ENCODE measurements around the gene RBM20.

The RBM20 gene

DNA sequence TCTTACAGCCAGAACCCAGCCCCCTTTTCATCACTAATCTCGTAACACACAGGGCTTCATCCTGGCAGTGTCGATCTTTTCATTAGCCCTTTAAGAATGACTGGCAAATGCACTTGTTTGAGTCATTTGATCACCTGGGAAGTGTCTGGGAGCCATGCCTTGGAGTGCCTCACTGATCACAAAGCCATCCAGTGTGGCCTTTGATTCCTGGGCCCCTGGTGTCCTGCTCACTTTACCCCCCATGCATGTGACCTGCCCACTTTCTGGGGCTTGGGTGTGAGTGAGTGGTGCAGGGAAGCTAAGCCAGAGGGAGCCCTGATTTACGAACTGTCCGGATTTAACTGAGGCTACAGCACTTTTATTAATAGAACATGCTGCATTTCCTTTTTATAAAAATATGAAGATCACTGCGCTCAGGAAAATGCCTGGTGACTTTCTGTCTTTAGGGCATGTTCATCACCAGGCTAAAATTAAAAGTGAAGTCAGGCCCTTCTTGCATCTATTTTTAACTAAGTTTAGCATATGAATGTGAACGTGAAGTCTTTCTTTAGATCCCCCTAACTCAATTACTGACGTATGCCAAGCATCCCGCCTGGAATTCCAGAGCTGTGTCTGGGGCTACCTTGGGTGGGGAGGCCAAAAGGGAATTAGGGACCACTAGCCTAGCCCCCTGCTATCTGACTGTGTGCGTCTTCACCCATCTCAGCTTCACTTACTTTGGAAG, 23.6 kb downstream of the RBM20 start:
- Histone ChIP-seq H3K27me3 (replicated peaks; ENCODE audit: insufficient read depth, low read length) (no peaks in the 10 kb centered on the region), H3K9me2 (replicated peaks; ENCODE audit: insufficient read depth, low read length) (no peaks in the 10 kb centered on the region), H3K79me2 (ENCODE audit: low read length) (no peaks in the 10 kb centered on the region), H3F3A (ENCODE audit: insufficient read depth, low read length) (no peaks in the 10 kb centered on the region), H3K9me3 (replicated peaks; ENCODE audit: insufficient read depth, low read length) (no peaks in the 10 kb centered on the region), H3K4me1 (ENCODE audit: low read length) (no peaks in the 10 kb centered on the region), H2AFZ (ENCODE audit: low read length) (no peak overlapping the region), H3K4me2 (ENCODE audit: low read depth, low read length) (no peak overlapping the region), H4K20me1 (ENCODE audit: insufficient read depth, low read length) (no peaks in the 10 kb centered on the region), H3K9ac (ENCODE audit: low read length) (no peak overlapping the region), H3K27ac (ENCODE audit: low read length) (no peak overlapping the region), H3K36me3 (replicated peaks; ENCODE audit: insufficient read depth, low read length) (no peaks in the 10 kb centered on the region), H3K4me3 (ENCODE audit: low read length) (no peak overlapping the region)
- DNase-seq, result no peak
- TF ChIP-seq, protein P1, sequence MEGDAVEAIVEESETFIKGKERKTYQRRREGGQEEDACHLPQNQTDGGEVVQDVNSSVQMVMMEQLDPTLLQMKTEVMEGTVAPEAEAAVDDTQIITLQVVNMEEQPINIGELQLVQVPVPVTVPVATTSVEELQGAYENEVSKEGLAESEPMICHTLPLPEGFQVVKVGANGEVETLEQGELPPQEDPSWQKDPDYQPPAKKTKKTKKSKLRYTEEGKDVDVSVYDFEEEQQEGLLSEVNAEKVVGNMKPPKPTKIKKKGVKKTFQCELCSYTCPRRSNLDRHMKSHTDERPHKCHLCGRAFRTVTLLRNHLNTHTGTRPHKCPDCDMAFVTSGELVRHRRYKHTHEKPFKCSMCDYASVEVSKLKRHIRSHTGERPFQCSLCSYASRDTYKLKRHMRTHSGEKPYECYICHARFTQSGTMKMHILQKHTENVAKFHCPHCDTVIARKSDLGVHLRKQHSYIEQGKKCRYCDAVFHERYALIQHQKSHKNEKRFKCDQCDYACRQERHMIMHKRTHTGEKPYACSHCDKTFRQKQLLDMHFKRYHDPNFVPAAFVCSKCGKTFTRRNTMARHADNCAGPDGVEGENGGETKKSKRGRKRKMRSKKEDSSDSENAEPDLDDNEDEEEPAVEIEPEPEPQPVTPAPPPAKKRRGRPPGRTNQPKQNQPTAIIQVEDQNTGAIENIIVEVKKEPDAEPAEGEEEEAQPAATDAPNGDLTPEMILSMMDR (IDR thresholded peaks at IDR 0.05; ENCODE audit: low read length), result no peak
- TF ChIP-seq EZH2 (optimal IDR thresholded peaks at IDR 0.05; ENCODE audit: low read depth, low read length), result no peak
- no peak for TF ChIP-seq EZH2phosphoT487 (IDR thresholded peaks at IDR 0.05; ENCODE audit: low read length)

DNA sequence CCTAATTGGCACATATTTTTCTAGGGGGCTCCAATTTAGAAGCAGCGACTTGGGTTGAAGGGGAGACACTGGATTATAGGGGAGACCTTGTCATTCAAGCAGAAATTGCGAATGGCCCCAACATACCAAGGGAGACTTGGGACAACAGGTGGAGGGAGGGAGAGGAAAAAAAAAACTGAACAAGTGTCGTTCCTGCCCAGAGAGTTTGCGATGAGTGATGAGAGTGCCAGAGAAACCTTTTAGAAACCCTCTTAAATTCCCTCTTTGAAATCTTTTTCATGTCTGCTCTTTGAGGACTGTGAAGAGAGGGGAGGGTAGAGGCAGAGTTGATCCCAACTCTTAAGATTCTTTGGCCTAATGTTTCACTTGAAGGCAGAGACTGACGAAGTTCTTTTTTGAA, 24.3 kb downstream of the RBM20 start:
- no peaks in the 10 kb centered on the region for H3K9me3 ChIP-seq (replicated peaks; ENCODE audit: insufficient read depth, low read length)
- H3K9ac ChIP-seq (ENCODE audit: low read length), result no peak overlapping the region
- H3K27ac ChIP-seq (ENCODE audit: low read length), result no peak overlapping the region
- no peaks in the 10 kb centered on the region for H3F3A ChIP-seq (ENCODE audit: insufficient read depth, low read length)
- H3K79me2 ChIP-seq (ENCODE audit: low read length), result no peaks in the 10 kb centered on the region
- no peak overlapping the region for H2AFZ ChIP-seq (ENCODE audit: low read length)
- no peak for DNase-seq
- H3K9me2 ChIP-seq (replicated peaks; ENCODE audit: insufficient read depth, low read length), result no peaks in the 10 kb centered on the region
- no peak overlapping the region for H3K4me2 ChIP-seq (ENCODE audit: low read depth, low read length)
- no peak for TF ChIP-seq EZH2 (optimal IDR thresholded peaks at IDR 0.05; ENCODE audit: low read depth, low read length)
- no peak for TF ChIP-seq EZH2phosphoT487 (IDR thresholded peaks at IDR 0.05; ENCODE audit: low read length)
- TF ChIP-seq, protein P1 (IDR thresholded peaks at IDR 0.05; ENCODE audit: low read length), result no peak
- no peaks in the 10 kb centered on the region for H3K4me1 ChIP-seq (ENCODE audit: low read length)
- no peak overlapping the region for H3K4me3 ChIP-seq (ENCODE audit: low read length)
- H4K20me1 ChIP-seq (ENCODE audit: insufficient read depth, low read length), result no peaks in the 10 kb centered on the region
- H3K36me3 ChIP-seq (replicated peaks; ENCODE audit: insufficient read depth, low read length), result no peaks in the 10 kb centered on the region
- no peaks in the 10 kb centered on the region for H3K27me3 ChIP-seq (replicated peaks; ENCODE audit: insufficient read depth, low read length)

DNA sequence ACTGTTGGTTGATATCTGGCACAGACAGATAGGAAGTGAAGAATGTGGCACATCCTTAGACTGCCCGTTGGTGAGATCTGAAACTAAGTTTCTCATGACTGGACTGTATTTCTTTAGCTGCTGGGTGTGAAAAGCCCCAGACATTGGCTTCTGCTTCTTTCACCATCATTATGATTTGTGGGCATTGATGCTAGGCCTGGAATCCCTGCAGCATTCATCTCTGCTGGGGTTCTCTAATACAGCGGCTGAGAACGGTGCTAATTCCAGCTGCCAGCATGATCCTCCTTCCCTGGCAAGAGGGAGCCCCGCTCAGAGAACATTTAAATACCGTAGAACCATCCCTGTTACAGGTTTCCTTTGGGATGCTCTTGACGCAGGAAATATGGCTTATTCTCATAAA, 26.2 kb downstream of the RBM20 start:
- Histone ChIP-seq H3F3A (ENCODE audit: insufficient read depth, low read length) (no peaks in the 10 kb centered on the region), H3K4me3 (ENCODE audit: low read length) (no peak overlapping the region), H4K20me1 (ENCODE audit: insufficient read depth, low read length) (no peaks in the 10 kb centered on the region), H3K36me3 (replicated peaks; ENCODE audit: insufficient read depth, low read length) (no peaks in the 10 kb centered on the region), H3K27ac (ENCODE audit: low read length) (no peak overlapping the region), H2AFZ (ENCODE audit: low read length) (no peak overlapping the region), H3K4me1 (ENCODE audit: low read length) (no peaks in the 10 kb centered on the region), H3K9me3 (replicated peaks; ENCODE audit: insufficient read depth, low read length) (no peaks in the 10 kb centered on the region), H3K9me2 (replicated peaks; ENCODE audit: insufficient read depth, low read length) (no peaks in the 10 kb centered on the region), H3K27me3 (replicated peaks; ENCODE audit: insufficient read depth, low read length) (no peaks in the 10 kb centered on the region), H3K4me2 (ENCODE audit: low read depth, low read length) (no peak overlapping the region), H3K9ac (ENCODE audit: low read length) (no peak overlapping the region), H3K79me2 (ENCODE audit: low read length) (no peaks in the 10 kb centered on the region)
- TF ChIP-seq EZH2phosphoT487 (IDR thresholded peaks at IDR 0.05; ENCODE audit: low read length) (no peak), EZH2 (optimal IDR thresholded peaks at IDR 0.05; ENCODE audit: low read depth, low read length) (no peak)
- TF ChIP-seq, protein P1 (IDR thresholded peaks at IDR 0.05; ENCODE audit: low read length), result no peak
- no peak for DNase-seq

Data from MM.1S (cell line).